Measurements from ENCODE around the gene YIPF2.

DNA sequence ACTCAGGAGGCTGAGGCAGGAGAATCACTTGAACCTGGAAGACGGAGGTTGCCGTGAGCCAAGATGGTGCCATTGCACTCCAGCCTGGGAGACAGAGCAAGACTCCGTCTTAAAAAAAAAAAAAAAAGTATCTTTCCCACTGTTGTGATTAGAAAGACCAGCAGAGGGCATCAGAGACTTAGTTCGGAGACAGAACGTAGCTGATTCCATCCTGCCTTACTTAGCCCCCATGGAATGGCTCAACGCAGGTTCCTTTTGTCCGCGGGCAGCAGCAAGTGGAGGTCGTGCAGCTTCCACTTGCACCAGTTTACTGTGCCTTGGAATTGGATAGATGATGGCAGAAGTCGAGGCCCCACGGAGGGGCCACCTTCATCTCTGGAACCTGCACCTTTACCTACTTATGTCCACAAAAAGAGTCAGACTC lies 8.2 kb upstream of the YIPF2 start:
- TF ChIP-seq CTCF (IDR thresholded peaks at IDR 0.05) (peak; percentile 80), POLR2AphosphoS5 (IDR thresholded peaks at IDR 0.05; ENCODE audit: low read depth, low read length) (no peak), SIN3A (IDR thresholded peaks at IDR 0.05; ENCODE audit: borderline replicate concordance, insufficient read depth, low read depth, low read length) (no peak), TCF7L2 (IDR thresholded peaks at IDR 0.05; ENCODE audit: low read depth, low read length) (no peak)
- TF ChIP-seq, protein P1, sequence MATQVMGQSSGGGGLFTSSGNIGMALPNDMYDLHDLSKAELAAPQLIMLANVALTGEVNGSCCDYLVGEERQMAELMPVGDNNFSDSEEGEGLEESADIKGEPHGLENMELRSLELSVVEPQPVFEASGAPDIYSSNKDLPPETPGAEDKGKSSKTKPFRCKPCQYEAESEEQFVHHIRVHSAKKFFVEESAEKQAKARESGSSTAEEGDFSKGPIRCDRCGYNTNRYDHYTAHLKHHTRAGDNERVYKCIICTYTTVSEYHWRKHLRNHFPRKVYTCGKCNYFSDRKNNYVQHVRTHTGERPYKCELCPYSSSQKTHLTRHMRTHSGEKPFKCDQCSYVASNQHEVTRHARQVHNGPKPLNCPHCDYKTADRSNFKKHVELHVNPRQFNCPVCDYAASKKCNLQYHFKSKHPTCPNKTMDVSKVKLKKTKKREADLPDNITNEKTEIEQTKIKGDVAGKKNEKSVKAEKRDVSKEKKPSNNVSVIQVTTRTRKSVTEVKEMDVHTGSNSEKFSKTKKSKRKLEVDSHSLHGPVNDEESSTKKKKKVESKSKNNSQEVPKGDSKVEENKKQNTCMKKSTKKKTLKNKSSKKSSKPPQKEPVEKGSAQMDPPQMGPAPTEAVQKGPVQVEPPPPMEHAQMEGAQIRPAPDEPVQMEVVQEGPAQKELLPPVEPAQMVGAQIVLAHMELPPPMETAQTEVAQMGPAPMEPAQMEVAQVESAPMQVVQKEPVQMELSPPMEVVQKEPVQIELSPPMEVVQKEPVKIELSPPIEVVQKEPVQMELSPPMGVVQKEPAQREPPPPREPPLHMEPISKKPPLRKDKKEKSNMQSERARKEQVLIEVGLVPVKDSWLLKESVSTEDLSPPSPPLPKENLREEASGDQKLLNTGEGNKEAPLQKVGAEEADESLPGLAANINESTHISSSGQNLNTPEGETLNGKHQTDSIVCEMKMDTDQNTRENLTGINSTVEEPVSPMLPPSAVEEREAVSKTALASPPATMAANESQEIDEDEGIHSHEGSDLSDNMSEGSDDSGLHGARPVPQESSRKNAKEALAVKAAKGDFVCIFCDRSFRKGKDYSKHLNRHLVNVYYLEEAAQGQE (IDR thresholded peaks at IDR 0.05; ENCODE audit: insufficient read depth in 1 of 2, low read depth in 2 of 2, low read length in 1 of 2): no peak

Measured in Panc1 (cell line).